Hippocampal formation (tissue), 2 donors: Measurements from ENCODE around the gene B3GNT5.

Experiments used
- DNase-seq, 2 donors: peaks; one replicate each; lab custom pipeline; 2025; lab: John Stamatoyannopoulos, UW

B3GNT5 gene

DNA sequence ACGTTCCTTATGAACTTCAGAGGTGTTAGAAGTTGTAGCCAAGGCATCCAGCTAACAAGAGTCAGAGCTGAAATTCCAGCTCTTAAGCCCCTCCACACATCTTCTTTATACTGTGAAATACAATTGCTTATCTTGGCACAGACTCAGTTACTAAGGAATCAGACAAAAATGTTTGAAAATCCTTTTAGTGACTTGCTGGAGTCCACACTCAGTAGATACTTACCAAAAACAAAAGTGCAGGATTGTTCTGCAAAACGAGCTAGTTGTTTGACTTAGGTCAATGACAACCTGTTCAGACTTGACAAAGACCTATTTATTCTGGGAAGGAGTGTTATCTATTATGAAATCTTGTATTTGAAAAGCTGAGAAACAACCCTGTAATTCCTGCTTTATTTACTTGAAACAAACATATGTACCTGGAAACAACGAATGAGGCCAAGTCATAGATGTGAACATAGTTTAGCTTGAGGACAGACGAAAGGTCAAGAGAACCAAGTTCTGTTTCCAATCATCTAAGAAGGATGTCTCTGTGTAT is 38.5 kb downstream of the B3GNT5 start:
- DNase-seq, result no peak

DNA sequence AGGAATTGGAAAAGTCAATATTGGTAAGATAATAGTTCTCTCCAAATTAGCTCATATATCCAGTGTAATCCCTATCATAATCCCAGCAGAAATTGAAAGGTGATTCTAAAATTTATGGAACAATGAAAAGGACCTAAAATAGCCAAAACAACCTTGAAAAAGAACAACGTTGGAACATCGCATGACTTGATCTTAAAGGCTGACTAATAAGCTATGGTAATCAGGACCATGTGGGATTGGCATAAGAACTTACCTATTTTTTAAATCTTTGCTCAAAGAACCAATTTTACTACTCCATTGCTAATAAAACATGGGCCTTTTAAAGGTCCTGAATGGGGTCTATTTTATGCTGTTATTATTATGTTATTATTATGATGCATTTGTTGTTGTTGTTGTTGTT is 40.9 kb downstream of the B3GNT5 start:
- no peak for DNase-seq

DNA sequence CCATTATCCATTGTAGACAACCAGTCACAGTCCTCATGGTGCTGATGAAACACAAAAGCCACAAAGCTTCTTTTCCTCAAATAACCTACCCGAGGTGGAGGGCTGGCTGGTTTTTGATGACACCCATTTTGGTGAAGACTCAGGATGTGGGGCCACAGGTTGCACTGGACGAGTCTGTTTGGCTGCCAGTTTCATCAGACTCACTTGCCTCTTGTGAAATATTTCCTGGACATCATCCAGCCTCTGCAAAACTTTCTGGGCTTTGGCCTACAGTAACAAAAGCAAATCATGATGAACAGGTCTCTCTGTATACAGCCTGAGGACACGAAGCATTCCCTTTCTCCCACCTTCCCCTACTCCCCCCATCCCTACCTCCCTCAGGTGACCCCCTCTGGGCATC is 42.2 kb downstream of the B3GNT5 start:
- DNase-seq, result no peak

DNA sequence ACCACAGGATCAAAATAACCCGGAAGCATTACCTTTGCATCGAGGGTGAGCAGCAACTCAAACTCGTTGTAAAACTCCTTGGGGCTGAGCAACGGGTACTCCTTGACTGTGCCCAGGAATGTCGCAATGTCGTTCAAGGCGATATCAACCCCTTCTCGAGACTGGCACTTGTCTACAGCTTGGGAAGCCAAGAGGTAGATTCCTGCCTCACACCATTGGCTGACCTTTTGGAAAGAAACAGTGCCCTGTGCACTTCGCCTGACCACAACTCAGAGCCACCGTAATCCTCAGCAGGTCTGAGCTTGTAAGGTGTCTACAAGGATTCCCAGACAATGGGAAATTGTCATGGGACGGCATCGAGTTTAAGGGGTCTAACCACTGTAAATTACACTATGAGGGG is 43.9 kb downstream of the B3GNT5 start:
- DNase-seq, result no peak

DNA sequence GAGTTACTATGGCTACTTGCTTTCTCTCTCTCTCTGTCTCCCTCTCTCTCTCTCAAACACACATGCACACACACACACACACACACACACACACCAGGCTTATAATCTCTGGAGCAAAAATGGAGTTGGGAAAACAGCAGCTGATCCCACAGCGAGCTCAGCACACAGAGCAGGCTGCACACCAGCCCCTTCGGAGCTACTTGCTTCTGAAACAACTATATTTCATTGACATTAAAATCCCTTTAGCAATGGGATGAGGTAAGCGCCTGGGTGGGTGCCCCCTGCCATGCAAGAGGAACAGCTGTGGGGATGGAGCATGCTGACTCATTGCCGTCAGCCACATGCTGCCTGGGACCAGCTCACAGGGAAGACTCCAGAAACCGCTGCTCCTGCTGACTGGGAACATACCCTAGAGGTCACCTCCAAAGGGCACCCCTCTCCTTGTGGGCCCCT is 45.7 kb downstream of the B3GNT5 start:
- peak in 1 of 2 donors; percentile 46 for DNase-seq

DNA sequence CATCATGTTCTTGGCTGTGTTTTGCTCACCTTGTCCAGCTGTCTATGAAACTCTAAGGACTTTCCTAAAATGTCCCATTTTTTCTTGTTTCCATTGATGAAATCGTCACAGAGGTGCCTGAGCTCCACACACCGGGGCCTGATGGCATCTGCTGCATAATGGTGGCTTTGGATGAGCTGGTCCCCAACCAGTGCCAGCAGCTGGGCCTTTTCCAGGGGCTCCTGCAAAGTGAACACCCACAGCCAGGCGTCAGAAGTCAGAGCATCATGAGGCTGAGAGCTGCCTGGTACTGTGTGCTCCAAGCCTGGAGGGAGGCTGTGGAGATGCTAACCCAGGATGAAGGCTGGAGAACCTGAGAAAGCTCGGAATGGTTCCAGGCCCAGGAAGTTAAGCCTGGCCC is 46.9 kb downstream of the B3GNT5 start:
- DNase-seq, result no peak

DNA sequence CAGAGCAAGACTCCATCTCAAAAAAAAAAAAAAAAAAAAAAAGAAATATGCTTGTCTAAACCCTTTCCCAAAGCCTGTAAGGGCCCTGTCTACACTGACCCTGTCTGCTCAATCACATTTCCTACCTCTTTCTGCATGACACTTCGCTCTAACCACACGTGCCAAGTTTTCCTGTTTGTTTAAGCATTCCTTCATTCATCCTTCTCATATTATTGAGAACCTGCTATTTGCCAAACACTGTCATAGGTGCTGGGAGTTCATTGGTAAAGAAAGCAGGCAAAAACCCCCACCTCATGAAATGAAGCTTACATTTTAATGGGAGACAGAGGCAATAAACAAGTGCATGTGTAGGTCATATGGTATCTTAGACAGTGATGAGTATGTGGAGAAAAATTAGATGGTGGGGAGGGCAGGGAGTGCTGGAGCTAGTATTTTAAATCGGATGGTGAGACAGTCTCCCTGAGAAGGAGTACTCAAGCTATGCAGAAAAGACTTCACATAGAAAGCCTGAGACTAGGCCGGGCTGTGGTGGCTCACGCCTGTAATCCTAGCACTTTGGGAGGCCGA is 48.0 kb downstream of the B3GNT5 start:
- DNase-seq, result no peak

DNA sequence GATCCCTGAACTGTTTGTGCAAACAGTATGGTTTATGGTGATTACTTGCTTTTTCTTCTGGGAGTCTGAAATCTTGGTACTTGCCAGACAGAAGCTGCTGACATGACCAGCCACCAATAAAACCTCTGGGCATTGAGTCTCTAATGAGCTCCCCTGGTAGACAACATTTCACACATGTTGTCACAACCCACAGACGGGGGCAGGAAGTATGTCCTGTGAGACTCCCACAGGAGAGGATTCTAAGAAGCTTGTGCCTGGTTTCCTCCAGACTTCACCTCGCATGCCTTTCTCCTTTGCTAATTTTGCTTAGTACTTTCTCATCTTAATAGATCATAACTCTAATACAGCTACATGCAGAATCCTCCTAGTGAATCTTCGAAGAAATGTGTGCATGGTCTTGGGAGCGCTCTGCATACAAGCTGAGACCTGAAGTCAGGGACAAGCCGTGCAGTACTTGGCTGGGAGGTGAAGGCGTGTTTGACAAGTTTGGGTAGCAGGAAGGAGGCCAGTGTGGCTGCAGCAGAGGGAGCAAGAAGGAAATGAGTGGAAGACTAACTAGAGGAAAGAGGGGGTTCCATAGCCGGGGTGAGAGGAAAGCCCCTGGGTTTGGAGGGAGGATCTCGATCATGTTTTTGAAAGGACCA is 49.0 kb downstream of the B3GNT5 start:
- DNase-seq, result no peak

DNA sequence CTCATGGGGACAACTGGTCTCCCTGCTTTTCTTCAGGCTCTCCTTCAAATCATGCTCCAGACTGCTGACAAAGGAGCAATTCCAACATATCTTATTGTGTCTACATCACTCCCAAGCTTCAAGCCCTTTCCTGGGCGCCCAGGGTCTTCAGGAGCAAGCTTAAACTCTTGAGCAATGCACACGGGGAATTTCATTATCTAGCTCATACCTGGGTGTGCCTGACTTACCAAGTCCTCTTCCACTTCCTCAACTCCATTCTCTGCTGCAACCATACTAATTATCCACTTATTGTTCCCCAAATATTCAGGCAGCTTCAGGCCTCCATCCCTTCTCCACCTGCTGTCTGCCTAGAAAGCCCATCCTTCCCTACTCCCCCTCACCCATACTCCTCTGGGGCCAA is 50.6 kb downstream of the B3GNT5 start:
- DNase-seq, result no peak

DNA sequence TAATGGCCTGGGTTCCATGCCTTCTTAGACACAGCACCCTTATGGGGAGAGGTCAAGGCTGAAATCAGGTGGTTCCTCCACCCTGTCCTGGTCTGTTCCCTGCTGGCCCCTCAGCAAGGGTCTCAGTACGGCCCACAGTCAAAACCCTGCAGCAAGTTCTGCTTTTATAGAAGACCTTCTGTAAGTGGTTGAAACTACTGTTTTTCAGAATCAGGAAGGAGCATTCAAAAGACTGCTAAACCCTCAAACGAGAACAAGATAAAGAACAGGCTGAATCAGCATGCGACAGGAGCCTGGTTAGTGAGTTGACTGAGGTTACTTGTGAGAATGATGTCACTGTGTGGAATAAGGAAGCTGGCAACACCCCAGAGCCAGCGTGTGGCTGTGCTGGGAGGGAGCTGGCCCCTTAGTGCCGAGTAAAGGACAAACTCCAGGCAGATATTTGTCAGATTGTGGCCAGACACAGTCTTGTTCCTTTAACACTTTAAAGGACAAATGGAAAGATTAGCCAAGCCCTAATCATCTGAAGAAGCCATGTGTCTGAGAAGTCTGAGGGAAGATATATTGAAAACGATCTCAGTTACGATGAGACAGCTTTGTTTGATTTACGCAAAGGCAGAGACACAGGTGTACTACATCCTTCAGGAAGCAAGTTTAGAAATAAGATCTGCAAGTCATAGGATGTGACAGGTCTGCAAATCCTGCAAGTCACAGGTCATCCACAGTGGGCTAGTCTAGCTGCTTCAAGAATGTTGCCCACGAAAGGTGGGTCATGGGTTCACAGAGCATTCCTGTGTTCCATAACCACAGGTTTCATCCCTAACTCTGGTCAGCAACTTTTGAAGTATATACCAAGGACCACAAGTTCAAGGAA is 54.0 kb downstream of the B3GNT5 start:
- DNase-seq, result peak; percentile 42 to 64

DNA sequence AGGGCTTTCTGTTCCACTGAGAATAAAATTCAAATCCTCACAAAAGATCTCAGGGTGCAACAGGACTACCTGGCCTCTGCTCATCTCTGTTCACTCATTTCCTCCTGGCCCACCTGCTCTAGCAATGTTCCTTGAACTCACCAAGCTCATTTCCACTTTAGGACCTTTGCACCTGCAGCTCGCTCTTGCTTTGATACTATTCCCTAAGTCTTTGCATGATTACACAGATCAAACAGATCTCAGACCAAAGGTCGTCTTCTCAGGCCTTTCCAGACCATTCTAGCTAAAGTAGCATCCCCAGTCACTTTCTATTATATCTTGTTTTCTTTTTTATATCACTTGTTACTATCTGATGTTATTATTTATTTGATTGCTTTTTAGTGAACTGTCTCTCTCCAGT is 54.7 kb downstream of the B3GNT5 start:
- DNase-seq, result no peak

DNA sequence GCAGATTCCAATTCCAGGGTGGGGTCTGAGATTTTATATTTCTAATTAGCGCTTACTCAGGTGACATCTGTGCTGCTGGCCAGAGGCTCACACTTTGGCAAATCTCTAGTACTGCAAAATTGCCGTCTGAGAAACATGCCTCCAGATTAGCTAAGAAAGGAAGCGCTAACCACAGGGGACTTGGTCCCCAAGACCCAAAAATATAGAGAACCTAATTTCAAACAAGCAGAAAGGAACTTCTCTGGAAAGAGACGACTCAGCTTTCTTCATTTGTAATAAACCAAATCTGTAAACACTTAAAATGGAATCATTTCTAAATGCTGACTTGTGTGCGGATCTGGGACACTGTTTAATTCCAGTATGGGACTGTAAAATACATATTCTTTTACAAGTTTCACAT is 55.7 kb downstream of the B3GNT5 start:
- DNase-seq, result no peak

DNA sequence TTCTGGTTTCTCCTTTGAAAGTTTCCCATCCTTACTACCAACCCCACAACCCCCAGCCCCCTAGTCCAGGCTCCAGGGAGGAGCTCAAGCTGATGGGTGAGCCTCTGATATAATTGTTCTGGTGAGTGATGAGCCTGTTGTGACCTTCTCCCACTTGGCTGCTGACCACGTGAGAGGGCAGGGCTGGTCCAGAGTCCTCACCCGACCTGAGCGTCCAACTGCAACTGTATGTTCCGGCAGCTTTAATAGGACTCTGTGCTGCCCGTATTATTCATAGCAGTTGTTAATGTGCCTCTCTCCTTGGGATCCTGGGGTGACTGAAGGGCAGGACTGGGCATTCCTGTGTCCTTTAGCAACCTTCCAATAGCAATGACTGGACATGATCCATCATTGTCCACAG is 56.2 kb downstream of the B3GNT5 start:
- DNase-seq, result no peak

DNA sequence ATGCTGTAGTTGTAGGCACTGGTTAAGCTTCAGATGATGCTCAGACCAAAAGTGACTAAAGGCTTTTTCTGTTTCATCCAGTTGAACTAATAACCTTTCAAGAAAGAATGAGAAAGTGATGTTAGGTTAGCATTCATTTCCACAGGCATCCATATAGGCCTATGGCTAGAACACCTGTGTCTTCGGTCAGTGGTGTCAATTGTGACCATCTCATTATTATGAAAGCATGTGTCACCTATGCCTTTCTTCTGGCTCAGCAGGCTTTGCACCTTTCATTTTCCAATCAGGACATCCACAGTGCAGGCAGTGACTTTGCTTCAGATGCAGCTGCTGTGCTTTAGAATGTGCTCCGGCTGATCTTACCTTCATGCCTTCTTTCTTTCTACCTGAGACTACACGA is 57.9 kb downstream of the B3GNT5 start:
- DNase-seq, result no peak

DNA sequence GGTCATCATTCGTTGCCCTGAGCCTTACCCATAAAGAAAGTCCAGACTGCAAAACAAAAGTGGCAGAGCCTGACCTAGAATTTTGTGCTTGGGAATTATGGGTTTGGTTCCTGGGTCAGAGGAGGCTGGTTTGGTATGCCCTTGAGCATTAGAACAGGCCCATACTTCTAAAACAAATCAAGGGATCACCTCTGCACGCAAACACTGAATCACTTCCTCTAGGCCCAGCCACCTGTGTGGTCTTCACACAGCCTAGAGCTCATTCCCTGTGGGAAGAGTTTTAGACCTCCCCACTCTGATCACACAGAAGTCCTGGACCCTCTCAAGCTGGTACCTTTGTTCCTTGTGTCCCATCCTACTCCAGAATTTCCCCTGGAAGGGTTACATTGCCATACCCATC is 59.4 kb downstream of the B3GNT5 start:
- DNase-seq, result no peak

DNA sequence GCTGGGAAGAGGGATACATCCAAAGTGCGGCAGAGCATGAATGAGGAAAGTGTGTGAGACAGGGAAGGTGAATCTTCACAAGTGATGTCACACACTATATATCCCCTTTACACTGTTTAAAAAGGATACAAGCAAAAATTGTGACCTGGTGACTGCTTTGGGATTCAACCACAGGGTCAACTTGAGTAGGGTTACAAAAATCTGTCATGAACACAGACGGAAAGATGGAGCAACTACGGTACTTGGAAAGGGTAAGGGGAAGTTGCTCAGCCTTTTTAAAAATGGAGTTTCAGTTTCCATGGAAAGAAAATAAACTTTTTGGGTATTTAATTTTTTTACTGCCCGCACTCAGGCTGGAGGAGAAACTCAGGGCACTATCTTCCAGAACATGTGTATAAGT is 60.3 kb downstream of the B3GNT5 start:
- no peak for DNase-seq

DNA sequence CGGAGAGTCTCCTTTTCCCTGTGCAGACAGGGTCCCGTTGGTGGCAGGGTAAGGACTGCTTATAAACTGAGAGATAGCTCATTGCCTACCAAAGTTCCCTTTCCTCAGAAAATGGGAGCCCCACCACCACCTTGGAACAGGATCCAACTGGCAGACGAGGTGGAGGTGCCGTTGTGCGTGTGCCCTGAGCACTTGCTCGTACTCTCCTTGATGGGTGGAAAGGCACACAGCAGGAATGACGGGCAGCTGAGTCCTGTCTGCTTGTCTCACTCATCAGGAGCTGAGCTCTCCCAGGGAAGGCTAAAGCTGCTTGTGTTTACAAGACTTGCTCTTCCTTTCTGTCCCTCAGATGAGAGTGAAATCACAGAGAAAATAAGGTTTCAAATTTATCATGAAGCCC is 60.7 kb downstream of the B3GNT5 start:
- DNase-seq, result no peak

DNA sequence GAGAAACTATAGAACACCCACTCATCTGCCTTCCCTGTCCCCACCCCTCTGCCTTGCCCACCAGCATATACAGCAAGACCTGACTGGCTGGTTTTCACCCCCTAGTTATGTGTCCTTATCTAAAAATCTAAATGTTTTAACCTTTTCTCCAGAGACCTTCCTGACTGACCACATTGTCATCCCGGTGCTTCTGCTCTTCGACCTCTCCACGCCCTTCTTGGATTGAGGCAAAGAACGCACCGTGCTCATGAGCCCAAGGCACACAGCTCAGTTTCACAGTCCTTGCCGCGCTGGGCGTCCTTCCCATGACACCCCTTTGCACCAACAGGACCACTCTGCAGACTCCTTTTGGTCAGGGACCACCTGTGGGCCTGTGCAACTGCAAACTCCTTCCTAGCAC is 62.7 kb downstream of the B3GNT5 start:
- DNase-seq, result no peak

DNA sequence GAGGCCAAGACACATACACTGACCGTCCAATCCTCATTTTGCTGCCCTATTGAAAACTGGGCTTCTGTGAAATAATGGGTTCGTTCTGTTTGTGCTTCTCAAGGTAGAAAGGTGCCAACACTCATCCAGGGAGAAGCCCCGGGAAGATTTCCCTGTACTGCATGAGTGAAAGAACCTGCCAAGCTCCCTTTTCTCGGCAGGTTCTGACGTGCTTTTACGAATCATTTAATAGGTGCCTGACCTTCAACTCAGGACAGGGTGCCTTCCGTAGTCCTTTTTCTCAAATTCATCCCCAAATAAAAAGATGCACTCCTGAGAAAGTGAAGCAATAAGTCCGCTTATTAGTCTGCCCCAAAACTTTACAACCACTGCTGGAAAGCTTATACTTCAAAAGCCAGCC is 64.2 kb downstream of the B3GNT5 start:
- no peak for DNase-seq

DNA sequence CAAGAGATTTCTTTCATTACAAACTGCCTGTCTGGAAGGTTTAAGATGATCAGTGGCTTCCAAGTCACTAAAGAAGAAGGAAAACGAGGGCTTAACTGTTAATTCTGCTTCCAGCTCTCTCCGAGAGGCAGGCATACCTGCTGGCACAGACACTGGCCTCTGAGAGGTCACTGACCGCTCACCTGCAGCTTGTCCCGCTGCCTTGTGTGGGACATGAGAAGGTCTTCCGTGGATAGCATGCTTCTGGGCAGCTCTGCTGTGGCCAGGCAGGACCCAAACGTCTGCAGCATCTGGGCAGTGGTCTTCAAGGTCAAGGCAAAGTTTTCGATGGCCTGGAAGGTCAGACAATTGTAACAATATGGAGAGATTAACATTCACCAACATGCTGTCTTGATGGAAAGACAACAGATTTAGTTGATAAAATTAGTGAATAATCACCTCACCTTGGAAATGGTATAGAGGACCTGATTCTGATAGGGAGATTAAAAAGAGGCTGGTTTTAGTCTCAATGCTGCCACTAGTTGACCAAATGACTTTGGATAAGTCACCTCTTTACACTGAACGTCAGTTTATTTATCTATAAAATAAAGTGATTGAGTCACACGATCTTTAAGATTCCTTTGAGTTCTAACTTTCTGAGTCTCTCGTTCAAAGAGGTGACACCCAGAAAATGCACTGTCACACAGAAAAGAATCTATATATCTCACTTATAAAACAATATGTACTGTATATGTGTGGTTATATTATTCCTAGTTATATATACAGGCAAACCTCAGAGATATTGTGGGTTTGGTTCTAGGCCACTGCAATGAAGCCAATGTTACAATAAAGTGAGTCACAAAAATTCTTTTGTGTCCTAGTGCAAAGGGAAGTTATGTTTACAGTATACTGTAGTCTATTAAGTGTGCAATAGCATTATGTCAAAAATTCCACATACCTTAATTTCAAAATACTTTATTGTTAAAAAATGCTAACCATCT is 65.1 kb downstream of the B3GNT5 start:
- no peak for DNase-seq

DNA sequence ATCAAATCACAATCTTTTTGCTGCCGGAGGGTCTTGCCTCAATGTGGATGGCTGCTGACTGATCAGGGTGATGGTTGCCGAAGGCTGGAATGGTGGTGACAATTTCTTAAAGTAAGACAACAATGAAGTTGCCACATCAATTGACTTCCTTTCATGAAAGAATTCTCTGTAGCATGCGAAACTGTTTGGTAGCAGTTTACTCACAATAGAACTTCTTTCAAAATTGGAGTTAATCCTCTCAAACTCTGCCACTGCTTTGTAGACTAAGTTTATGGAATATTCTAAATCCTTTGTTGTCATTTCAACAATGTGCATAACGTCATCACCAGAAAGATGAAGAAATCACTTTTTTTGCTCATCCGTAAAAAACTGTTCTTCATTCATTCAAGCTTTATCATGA is 65.8 kb downstream of the B3GNT5 start:
- no peak for DNase-seq

DNA sequence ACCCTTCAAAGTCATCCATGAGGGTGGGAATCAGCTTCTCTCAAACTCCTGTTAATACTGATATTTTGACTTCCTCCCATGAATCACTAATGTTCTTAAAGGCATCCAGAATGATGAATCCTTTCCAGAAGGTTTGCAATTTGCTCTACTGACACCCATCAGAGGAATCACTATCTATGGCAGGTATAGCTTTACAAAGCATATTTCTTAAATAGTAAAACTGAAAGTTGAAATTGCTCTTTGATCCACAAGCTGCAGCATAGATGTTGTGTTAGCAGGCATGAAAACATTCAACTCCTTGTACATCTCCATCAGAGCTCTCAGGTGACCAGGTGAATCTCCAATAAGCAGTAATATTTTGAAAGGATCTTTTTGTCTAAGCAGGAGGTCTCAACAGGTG is 66.3 kb downstream of the B3GNT5 start:
- no peak for DNase-seq
